A549 (cell line): ENCODE results near the gene C1GALT1C1. TPM values are rescaled to one million over a fixed set of nuclear protein-coding genes. Genes with fewer than 3 reads are reported as not detected.
A peak's percentile ranks its signal among the peaks of the same experiment; 100 is the strongest.

Source experiments
- ATAC-seq, 2 experiments: fragments of 200-7000 bp in 1 of 2; fragments of >200 bp in 1 of 2; cut with Nextera tagmentation in 1 of 2; cut with Tn5 transposase in 1 of 2; 3 replicates each; pipeline versions ENCODE4 v1.8.0 to v1.9.1; 2018 to 2020; ENCODE audit warnings: mild to moderate bottlenecking in 1 of 2, moderate library complexity in 1 of 2
- CTCF ChIA-PET: fragments of 300-600 bp; sonication (Branson Sonifier 250); formaldehyde crosslinking; extraction: SDS; loops from one replicate; lab custom pipeline; 2021; ENCODE audit warnings: antibody characterized with exemption, inconsistent platforms; lab: Yijun Ruan, JAX
- POLR2A ChIA-PET: fragments of 350-600 bp; formaldehyde crosslinking; extraction: SDS; loops from one replicate; lab custom pipeline; 2021; ENCODE audit warnings: antibody characterized with exemption, inconsistent platforms; lab: Yijun Ruan, JAX
- DNase-seq, 2 experiments: peaks; one replicate each; pipeline versions ENCODE4 v3.0.0 to v3.0.0-alpha.2; 2011 to 2016; ENCODE audit warnings: low read depth in 1 of 2, low spot score in 1 of 2
- FAIRE-seq: peaks from 2 replicates; lab custom pipeline; 2011; peaks lifted over from hg19 to GRCh38; lab: Jason Lieb, UNC
- H3K27ac ChIP-seq, 2 experiments: fragments of >200 bp; sonication (Bioruptor Twin); formaldehyde crosslinking; 3 replicates each; pipeline ENCODE4 v1.5.1; 2016 to 2017
- H3K4me1 ChIP-seq: fragments of >200 bp; sonication (Bioruptor Twin); formaldehyde crosslinking; 3 replicates; pipeline ENCODE4 v1.6.1; 2016
- H3K4me2 ChIP-seq: fragments of >200 bp; sonication (Bioruptor Twin); formaldehyde crosslinking; 3 replicates; pipeline ENCODE4 v1.6.1; 2016
- H3K4me3 ChIP-seq: fragments of >200 bp; sonication (Bioruptor Twin); formaldehyde crosslinking; 3 replicates; pipeline ENCODE4 v1.5.1; 2016
- H3K9me3 ChIP-seq: fragments of >200 bp; sonication (Bioruptor Twin); formaldehyde crosslinking; 3 replicates; pipeline ENCODE4 v1.6.1; 2016
- ATOH8 ChIP-seq: fragments of 250-450 bp; sonication (Bioruptor Pico); IDR thresholded peaks from 2 replicates; pipeline ENCODE4 v1.5.0; 2020; ENCODE audit warnings: low read depth, mild to moderate bottlenecking, moderate library complexity
- BCL3 ChIP-seq: fragments of >200 bp; sonication (Bioruptor Twin); formaldehyde crosslinking; IDR thresholded peaks from 3 replicates; pipeline ENCODE4 v1.6.1; 2016
- BHLHE40 ChIP-seq: IDR thresholded peaks from 2 replicates; pipeline ENCODE4 v1.6.1; 2012; ENCODE audit warnings: low read depth, low read length, inconsistent platforms
- CHD2 ChIP-seq: fragments of 150-350 bp; IDR thresholded peaks from 2 replicates; pipeline ENCODE4 v1.6.1; 2014; ENCODE audit warnings: low read length; ENCODE audit not compliant: partially characterized antibody
- CTCF ChIP-seq: fragments of >200 bp; sonication (Bioruptor Twin); formaldehyde crosslinking; IDR thresholded peaks from 3 replicates; pipeline ENCODE4 v1.5.1; 2016
- E2F6 ChIP-seq: IDR thresholded peaks from 2 replicates; pipeline ENCODE4 v1.6.1; 2012; ENCODE audit warnings: low read depth, borderline replicate concordance
- ELK1 ChIP-seq: fragments of 150-350 bp; IDR thresholded peaks from 2 replicates; pipeline ENCODE4 v1.6.1; 2014; ENCODE audit warnings: low read depth, mild to moderate bottlenecking, low read length
- FOSB ChIP-seq: fragments of 250-450 bp; sonication (Bioruptor Pico); IDR thresholded peaks from 2 replicates; pipeline ENCODE4 v1.5.0; 2020; ENCODE audit warnings: mild to moderate bottlenecking, moderate library complexity
- GATA3 ChIP-seq: IDR thresholded peaks from 2 replicates; pipeline ENCODE4 v1.6.1; 2012; ENCODE audit warnings: borderline replicate concordance
- HMGXB4 ChIP-seq: fragments of 250-450 bp; sonication (Bioruptor Pico); IDR thresholded peaks from 2 replicates; pipeline ENCODE4 v1.5.0; 2021; ENCODE audit warnings: mild to moderate bottlenecking, moderate library complexity, borderline replicate concordance
- JUN ChIP-seq, 2 experiments: fragments of >200 bp; sonication (Bioruptor Twin); formaldehyde crosslinking; IDR thresholded peaks; 2 replicates in 1 of 2; 3 replicates in 1 of 2; pipeline ENCODE4 v1.6.1; 2016 to 2017
- KDM1A ChIP-seq: fragments of 200-600 bp; sonication (generic); IDR thresholded peaks from 2 replicates; pipeline ENCODE4 v1.6.1; 2016; ENCODE audit warnings: low read depth, mild to moderate bottlenecking
- MAX ChIP-seq: IDR thresholded peaks from 2 replicates; pipeline ENCODE4 v1.6.1; 2012
- PHF8 ChIP-seq: fragments of 200-600 bp; sonication (generic); IDR thresholded peaks from 2 replicates; pipeline ENCODE4 v1.6.1; 2016; ENCODE audit warnings: low read depth, mild to moderate bottlenecking, antibody characterized with exemption, moderate library complexity, borderline replicate concordance
- POLR2A ChIP-seq: IDR thresholded peaks from 2 replicates; pipeline ENCODE4 v1.6.1; 2012; ENCODE audit warnings: mild to moderate bottlenecking, low read length
- POLR2AphosphoS2 ChIP-seq: conservative IDR thresholded peaks from 2 replicates; pipeline ENCODE4 v1.6.1; 2012; ENCODE audit warnings: low read length, improper control_type of control experiment, inconsistent platforms
- RAD21 ChIP-seq, 2 experiments: fragments of >200 bp in 1 of 2; sonication (Bioruptor Twin) in 1 of 2; formaldehyde crosslinking in 1 of 2; IDR thresholded peaks in 1 of 2; conservative IDR thresholded peaks in 1 of 2; 2 replicates in 1 of 2; 3 replicates in 1 of 2; pipeline ENCODE4 v1.6.1; 2012 to 2018; ENCODE audit warnings: inconsistent platforms in 1 of 2
- RCOR1 ChIP-seq: fragments of 150-350 bp; IDR thresholded peaks from 2 replicates; pipeline ENCODE4 v1.6.1; 2014; ENCODE audit warnings: antibody characterized with exemption, low read length, low read depth
- RFX5 ChIP-seq: fragments of 450-650 bp; IDR thresholded peaks from 2 replicates; pipeline ENCODE4 v1.7.1; 2014; ENCODE audit warnings: antibody characterized with exemption, mild to moderate bottlenecking, moderate library complexity
- RNF2 ChIP-seq: fragments of 200-600 bp; sonication (generic); IDR thresholded peaks from 2 replicates; pipeline ENCODE4 v1.6.1; 2016; ENCODE audit warnings: low read depth, mild to moderate bottlenecking, antibody characterized with exemption, moderate library complexity, borderline replicate concordance
- SREBF2 ChIP-seq: fragments of 450-650 bp; IDR thresholded peaks from 2 replicates; pipeline ENCODE4 v1.6.1; 2014; ENCODE audit warnings: mild to moderate bottlenecking, moderate library complexity
- TFCP2L1 ChIP-seq: fragments of 250-450 bp; sonication (Bioruptor Pico); IDR thresholded peaks from 2 replicates; pipeline ENCODE4 v1.5.0; 2021; ENCODE audit warnings: mild to moderate bottlenecking
- ZC3H11A ChIP-seq: fragments of 450-650 bp; IDR thresholded peaks from 2 replicates; pipeline ENCODE4 v1.6.1; 2014; ENCODE audit warnings: antibody characterized with exemption, mild to moderate bottlenecking
- WGBS: methylation state at CpG from one replicate; pipeline ENCODE4 v1.1.6; 2017; ENCODE audit errors: missing lambda C conversion rate; 5-methylcytosine and 5-hydroxymethylcytosine counted together
- polyA minus RNA-seq: library from RNA; depleted of rRNA, polyadenylated mRNA; stranded (reverse); fragments of >200 nt; gene quantifications from 2 replicates; pipeline ENCODE4 v1.2.3, GENCODE V29; 2011; rRNA and poly(A)+ RNA removed
- polyA plus RNA-seq, 4 experiments: library from polyadenylated mRNA; depleted of rRNA in 3 of 4; stranded (reverse); fragments of >200 nt; fragmentation: RNase III in 1 of 4; extraction: RNeasy Plus Mini Kit Qiagen cat#74134 plus additional on column Dnase treatment in 1 of 4; gene quantifications; 2 replicates in 3 of 4; 3 replicates in 1 of 4; pipeline ENCODE4 v1.2.3, GENCODE V29; 2011 to 2017

The C1GALT1C1 gene
- polyA plus RNA-seq (2011; rRNA removed) = 46.0 and 49.6 TPM in 2 replicates
- polyA plus RNA-seq (2012; cell fraction: cytosol; rRNA removed) = 14.9 and 19.1 TPM in 2 replicates
- 14.4 and 16.9 TPM in 2 replicates for polyA plus RNA-seq (2012; cell fraction: nucleus; rRNA removed)
- polyA plus RNA-seq (2017; fragmentation: RNase III; extraction: RNeasy Plus Mini Kit Qiagen cat#74134 plus additional on column Dnase treatment) = 35.9 to 42.8 TPM (median 38.4 TPM) in 3 replicates
- polyA minus RNA-seq = 5.9 and 9.4 TPM in 2 replicates

- FAIRE-seq (peak; percentile 99), DNase-seq (peak; percentile 70 to 96), ATAC-seq (peak; percentile 99)
- H3K4me2 ChIP-seq = peak within 1 kb of the TSS; percentile 83
- CTCF ChIA-PET = interaction anchor here (0.9 kb wide), 1 partner anchor 16 kb away, joined by 3 read pairs; no protein-coding TSS in a partner anchor
- TF ChIP-seq TFCP2L1 (CRISPR knock-in tag) (no peak), MAX (peak; percentile 78), E2F6 (0 out of 2 replicates have a peak, but pooled peaks have one; percentile 49), KDM1A (no peak), PHF8 (peak; percentile 31; the same call in 1 of the 2 replicates), CTCF (peak; percentile 19; the same call in 2 of the 3 replicates), POLR2A (peak; percentile 74), JUN (IDR thresholded peaks at IDR 0.05) (peak; percentile 67 to 81), RAD21 (conservative IDR thresholded peaks at IDR 0.05 in 1 of 2, IDR thresholded peaks at IDR 0.05 in 1 of 2) (0 out of 5 replicates have a peak, but pooled peaks of 1 of the 2 experiments have one; percentile 13), CHD2 (no peak), ZC3H11A (no peak), FOSB (no peak), RFX5 (no peak), POLR2AphosphoS2 (no peak), BCL3 (0 out of 3 replicates have a peak, but pooled peaks have one; percentile 11), ELK1 (no peak), BHLHE40 (no peak)
- peaks cover 12% of the 10 kb centered on the region; the same call in 2 of the 3 replicates for H3K4me1 ChIP-seq
- POLR2A ChIA-PET = interaction anchor here (0.5 to 1.0 kb wide), 4 partner anchors 11 to 144 kb away, joined by 3 to 9 read pairs (median 4); no protein-coding TSS in a partner anchor
- H3K4me3 ChIP-seq = peak within 1 kb of the TSS; percentile 72
- peak within 1 kb of the TSS; percentile 86 to 89 for H3K27ac ChIP-seq
- WGBS = 1% methylated on average over 32 of the region's 68 CpGs
- H3K9me3 ChIP-seq = no peaks in the 10 kb centered on the region
These were observed at the start of gene C1GALT1C1 for GRCh38 chrX:120629667-120630537. TSS of gene C1GALT1C1 (minus strand) at chrX:120630054. CDS start at chrX:120627166, 2,888 bp downstream.

GRCh38 chrX:120677004-120677652 lies 47.3 kb upstream of the C1GALT1C1 start:
- no peak overlapping the region for H3K4me2 ChIP-seq
- ChIA-PET POLR2A (no interaction called here), CTCF (no interaction called here)
- DNase-seq = no peak
- WGBS = 54% methylated on average over 2 of the region's 2 CpGs
- no peak overlapping the region for H3K27ac ChIP-seq
- FAIRE-seq = no peak
- H3K9me3 ChIP-seq = no peaks in the 10 kb centered on the region
- peaks cover 13% of the 10 kb centered on the region for H3K4me1 ChIP-seq
- ATAC-seq = no peak
- no peak overlapping the region for H3K4me3 ChIP-seq
- TF ChIP-seq MAX (no peak), E2F6 (no peak), RCOR1 (no peak), RNF2 (no peak), ATOH8 (CRISPR knock-in tag) (no peak), HMGXB4 (CRISPR knock-in tag) (no peak), GATA3 (no peak), JUN (IDR thresholded peaks at IDR 0.05) (no peak), SREBF2 (no peak)
